AG09319 (cell line): Measurements from ENCODE around the gene OTUD3.

Experiments used
- DNase-seq: peaks from one replicate; pipeline ENCODE4 v3.0.0-alpha.2; 2010; ENCODE audit warnings: low read depth; ENCODE audit errors: extremely low read depth
- TF ChIP-seq, protein P1 (sequence below): IDR thresholded peaks from 2 replicates; pipeline ENCODE4 v1.5.1; 2011; ENCODE audit warnings: low read depth, mild to moderate bottlenecking, inconsistent platforms, low read length, moderate library complexity

Gene OTUD3

DNA sequence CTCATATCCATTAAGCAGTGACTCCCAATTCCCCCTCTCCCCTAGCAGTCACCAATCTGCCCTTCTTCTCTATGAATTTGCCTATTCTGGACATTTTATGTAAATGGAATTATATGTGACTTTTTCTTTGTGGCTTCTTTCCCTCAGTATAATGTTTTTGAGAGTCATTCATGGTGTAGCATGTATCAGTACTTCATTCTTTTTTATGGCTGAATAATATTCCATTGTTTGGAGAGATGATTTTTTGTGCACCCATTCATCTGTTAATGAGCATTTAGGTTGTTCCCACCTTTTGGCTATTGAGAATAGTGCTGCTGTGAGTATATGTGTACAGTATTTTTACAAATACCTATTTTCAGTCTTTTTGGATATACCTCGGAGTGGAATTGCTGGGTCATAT lies 19.5 kb downstream of the OTUD3 start:
- TF ChIP-seq, protein P1, sequence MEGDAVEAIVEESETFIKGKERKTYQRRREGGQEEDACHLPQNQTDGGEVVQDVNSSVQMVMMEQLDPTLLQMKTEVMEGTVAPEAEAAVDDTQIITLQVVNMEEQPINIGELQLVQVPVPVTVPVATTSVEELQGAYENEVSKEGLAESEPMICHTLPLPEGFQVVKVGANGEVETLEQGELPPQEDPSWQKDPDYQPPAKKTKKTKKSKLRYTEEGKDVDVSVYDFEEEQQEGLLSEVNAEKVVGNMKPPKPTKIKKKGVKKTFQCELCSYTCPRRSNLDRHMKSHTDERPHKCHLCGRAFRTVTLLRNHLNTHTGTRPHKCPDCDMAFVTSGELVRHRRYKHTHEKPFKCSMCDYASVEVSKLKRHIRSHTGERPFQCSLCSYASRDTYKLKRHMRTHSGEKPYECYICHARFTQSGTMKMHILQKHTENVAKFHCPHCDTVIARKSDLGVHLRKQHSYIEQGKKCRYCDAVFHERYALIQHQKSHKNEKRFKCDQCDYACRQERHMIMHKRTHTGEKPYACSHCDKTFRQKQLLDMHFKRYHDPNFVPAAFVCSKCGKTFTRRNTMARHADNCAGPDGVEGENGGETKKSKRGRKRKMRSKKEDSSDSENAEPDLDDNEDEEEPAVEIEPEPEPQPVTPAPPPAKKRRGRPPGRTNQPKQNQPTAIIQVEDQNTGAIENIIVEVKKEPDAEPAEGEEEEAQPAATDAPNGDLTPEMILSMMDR, result no peak
- DNase-seq, result no peak

DNA sequence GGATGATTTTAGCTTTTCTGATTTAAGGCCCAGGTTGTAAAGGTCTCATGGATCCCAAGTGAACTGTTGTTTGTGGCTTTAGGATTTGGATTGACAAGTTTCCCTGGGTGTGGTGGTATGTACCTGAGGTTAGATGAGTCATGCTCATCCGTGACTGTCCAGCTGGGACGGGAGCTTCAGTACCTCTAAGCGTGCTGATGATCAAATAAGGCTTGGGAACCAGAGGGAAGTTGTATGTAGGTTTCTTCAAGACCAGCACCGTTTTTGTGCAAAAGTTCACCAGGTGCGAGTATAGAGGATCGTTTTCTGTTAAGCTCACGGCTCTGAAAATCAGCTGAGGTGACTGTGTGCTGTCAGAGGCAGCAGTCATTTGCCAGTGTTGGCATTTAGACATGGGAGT lies 21.4 kb downstream of the OTUD3 start:
- no peak for DNase-seq
- TF ChIP-seq, protein P1, result no peak

DNA sequence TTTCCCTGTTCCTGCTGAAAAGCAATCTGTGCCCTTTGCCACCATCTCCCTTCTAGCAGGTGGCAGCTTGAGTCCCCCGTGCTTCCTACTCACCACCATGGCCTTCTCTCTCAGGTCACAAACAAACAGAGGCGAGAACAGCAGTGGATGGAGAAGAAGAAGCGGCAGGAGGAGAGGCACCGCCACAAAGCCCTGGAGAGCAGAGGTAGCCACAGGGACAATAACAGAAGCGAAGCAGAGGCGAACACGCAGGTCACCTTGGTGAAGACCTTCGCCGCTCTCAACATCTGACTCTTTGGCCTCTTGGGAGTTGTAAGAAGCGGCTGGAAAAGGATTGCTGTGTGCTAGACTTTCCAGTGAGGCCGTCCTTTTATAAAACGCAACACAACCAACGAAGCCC lies 25.3 kb downstream of the OTUD3 start:
- TF ChIP-seq, protein P1, result no peak
- DNase-seq, result no peak

DNA sequence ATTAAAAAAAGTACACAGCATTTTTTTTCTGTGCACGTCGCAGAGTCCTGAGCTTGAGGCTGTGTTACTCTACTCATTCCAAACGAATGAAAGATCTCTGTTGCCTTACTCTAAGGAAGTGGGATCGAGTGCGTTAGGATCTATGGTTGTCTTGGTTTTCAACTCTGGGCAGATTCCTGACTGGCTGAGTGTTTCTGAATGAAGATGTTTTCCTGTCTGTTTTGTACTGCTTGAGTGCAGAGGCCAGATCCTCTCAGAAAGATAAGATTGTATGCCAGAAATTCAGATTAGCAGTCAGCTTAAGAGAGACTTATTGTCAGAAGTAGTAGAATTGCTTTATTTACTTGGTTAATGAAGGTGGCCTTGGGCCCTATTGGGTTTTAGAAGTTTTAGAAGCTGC lies 27.2 kb downstream of the OTUD3 start:
- TF ChIP-seq, protein P1, result no peak
- DNase-seq, result no peak

DNA sequence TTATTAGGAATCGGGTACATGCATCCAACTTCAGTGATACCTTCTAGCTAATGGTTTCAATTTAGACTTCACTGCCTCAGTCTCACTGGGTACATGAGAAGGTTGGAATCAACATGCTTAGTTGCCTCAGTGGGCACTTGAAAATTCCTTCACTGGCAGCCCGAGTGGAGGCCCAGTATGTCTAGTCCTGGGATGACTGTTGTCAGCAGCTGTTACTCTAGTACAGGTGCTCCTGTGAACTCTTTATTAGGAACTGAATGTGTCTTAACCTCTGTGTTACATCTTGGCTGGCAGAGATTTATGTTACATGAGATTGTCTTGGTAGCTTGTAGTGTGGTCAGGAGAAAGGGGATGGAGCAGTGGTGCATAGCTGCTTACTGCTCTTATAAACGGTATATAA lies 27.8 kb downstream of the OTUD3 start:
- TF ChIP-seq, protein P1, result no peak
- DNase-seq, result no peak

DNA sequence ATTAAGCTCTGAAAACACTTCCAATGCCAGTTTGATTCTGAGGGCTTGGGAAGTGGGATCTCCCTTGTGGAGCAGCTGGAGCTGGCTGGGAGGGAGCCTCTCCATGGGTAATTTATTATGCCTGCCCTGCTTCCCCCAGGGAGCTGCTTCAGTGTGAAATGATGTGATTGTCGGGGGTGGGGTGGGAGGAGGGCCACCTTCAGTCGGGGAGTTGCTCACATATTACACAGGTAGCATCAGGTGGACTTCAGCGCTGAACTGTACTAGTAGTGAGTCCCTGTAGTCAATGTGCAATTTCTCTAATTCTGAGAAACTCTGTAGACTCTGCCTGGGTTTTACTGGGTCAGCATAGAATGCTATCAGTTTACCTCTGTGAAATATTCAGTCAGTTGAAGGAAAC lies 28.5 kb downstream of the OTUD3 start:
- no peak for DNase-seq
- TF ChIP-seq, protein P1, result no peak

DNA sequence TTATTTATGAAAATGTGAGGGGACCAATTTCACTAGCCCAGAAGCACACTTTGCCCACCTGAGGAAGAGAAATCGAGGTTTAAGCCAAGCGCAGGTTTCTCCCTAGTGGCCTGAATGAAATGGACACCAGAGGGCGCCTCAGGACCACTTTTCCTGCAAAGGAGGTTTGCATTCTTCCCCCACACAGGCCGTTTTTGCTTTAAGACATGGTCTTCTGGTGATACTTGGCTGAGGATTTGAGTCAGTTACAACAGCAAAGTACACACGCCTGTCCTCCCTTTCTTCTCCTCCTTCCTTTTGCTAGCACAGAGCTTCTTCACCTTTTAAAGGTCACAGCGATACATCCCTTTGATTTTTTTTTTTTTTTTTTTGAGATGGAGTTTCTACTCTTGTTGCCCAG lies 35.9 kb downstream of the OTUD3 start:
- TF ChIP-seq, protein P1, result peak; percentile 94
- peak; percentile 59 for DNase-seq
